Stimulated activated CD4-positive, alpha-beta T cell treated with anti-CD3 and anti-CD28 coated beads, Interleukin-15, amount 100 ng/mL, for 1 hour (primary cell): ENCODE data around the gene SPAAR.
"Not testable (repeated sequence)": the region's sequence is repeated elsewhere in the genome, so short reads cannot be mapped to it uniquely, and the experiment has no call there.

Experiments used
- DNase-seq, 2 donors: peaks; one replicate each; pipeline ENCODE4 v3.0.0-alpha.2; 2020; ENCODE audit warnings: low read depth in 1 of 2, low spot score in 1 of 2

SPAAR gene, protein sequence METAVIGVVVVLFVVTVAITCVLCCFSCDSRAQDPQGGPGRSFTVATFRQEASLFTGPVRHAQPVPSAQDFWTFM

DNA sequence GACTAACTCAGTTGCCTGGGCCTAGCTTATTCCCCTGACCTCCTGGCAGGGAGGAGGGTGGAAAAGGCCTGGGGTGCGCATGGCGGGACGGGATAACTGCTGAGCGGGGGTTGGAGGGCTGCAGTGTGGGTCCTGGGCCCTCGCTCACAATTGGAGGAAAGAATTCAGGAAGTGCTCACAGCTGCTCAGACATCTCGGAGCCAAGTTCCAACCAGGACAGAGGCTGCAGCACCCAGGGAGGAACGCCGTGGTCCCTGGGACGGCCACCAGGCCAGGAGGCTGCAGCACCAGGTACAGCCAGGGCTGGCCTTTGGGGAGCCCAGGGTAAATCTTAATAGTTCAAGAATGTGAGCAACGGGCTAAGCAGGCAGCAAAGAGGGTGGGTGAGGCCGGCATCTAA is at the start of gene SPAAR:
Gene SPAAR (plus strand): TSS at position 217 of the 400 bp plus-strand sequence. CDS start 974 bp downstream, outside the sequence.
- DNase-seq = no peak

DNA sequence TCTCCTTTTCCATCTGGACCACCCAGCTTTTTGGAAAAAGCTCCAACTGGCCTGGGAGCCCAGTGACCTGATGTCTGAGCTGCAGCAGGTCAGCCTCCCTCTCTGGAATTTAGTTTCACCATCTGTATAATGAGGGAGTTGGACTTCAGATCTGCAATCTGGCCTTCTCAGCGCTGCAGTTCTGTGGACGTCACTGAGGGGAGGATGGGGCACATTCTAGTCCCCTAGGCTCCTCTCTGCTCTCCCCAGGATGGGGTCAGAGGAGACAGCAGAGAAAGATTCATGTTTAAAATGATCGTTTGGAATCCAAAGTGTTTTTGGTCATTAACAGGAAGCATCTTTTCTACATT is 49.3 kb upstream of the SPAAR start:
- DNase-seq = no peak

DNA sequence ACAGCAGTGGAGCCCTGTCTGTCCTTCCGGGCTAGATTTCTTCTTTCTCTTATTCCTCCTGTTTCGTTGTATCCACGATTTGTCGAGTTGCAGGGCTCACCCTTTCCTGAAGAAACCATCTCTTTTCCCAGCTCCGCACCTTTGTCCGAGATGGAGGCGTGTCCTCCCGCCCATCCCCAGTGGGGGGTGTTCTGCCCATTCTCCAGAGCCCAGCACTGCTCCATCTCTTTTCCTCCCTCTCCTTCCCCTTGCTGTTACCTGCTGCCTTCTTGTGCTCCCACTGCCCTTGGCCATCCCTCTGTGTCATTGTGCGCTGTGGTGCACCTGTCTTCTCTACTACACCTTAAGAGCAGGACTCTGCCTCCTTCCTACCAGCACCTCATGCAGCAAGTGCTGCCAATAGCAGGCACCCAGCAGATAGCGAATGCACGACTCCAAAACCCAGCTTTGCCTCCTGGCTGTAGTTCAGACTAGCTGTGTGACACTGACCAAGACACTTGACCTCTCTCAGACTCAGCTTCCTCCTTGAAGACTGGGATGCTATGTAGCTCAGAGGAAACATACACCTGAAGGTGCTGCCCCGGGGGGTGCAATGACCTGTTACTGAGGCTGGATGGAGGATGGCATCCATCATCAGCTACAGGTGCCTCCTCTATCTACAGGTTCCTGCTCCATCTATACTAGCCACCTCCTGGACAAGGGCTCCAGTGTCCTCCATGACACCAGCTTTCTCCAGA is 48.0 kb upstream of the SPAAR start:
- no peak for DNase-seq

DNA sequence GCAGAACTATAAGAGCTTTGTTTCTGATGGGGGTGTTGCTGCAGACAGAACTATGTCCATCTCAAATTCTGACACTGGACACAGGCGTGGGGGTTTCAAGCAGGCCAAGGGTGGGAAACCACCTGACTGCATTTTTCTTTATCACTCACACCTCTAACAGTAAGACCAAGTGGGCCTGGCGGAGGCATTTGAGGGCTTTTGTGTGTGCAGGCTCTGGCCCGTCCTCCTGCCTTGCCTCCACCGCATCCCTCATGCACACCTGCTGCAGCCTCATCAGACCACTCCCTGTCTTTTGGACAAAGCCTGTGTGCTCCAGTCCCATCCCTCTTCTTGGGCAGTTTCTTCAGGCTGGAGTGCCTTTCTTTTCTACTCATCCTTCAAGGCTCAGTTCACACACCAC is 47.0 kb upstream of the SPAAR start:
- no peak for DNase-seq

DNA sequence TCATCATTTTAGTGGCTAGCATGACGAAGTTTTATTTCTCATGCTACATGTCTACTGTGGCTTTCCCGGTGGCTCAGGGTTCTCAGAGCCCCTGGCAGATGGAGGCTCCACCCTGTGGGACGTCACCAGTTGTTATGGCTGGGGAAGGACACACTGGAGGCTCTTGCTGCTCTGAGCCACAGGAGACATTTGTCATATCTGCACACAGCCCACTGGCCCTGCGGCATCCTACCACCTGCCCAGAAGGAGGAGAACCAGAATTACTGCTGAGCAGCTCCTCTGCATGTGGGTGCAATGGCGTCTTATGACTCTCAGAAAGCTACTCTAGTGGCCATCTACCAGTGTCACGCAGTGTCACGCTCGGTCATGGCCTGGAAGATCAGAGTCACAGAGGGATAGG is 45.7 kb upstream of the SPAAR start:
- no peak for DNase-seq

DNA sequence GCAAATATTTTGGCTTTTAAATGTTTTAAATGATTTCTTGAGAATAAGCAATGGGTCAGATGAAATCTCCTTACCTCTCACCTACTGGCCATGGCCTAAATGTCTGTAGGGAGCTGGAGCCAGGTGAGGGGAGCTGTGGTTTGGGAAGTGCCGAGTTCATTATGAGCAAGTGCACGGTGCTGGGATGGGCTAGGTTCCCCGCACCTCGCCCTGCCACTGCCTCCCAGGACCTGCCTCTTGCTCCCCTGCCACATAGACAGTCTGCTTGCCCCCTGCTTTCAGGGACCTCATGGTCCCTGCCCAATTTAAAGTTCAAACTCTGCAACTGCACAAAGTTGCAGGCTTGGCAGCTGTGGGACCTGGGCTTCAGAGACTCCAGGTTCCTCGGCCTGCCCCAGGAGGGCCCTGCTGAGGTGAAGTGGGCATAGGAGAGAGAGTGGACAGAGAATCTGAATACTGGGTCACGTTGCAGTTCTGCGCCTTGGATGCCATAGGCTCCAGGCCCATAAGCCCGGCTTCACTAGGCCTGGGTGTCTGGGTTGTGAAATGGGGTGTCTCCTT is 44.5 kb upstream of the SPAAR start:
- no peak for DNase-seq

DNA sequence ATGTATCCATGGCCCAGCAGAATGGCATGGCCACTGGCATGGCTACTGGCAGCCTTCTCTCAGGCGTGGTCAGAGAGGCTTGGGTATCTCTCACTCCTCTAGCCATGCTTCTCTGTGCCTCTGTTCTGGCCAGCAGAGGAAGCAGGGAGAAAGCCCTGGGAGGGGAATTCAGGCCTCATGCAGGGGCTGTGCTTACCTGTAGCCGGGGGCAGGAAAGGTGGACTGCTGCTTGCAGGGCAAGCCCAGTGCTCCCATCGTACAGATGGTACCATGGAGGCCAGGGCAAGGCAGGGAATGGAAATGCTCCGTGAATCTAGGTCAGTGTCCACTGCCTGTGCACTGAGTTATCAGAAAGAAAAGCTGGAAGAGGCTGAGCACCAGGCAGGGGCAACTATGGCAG is 41.8 kb upstream of the SPAAR start:
- DNase-seq = no peak

DNA sequence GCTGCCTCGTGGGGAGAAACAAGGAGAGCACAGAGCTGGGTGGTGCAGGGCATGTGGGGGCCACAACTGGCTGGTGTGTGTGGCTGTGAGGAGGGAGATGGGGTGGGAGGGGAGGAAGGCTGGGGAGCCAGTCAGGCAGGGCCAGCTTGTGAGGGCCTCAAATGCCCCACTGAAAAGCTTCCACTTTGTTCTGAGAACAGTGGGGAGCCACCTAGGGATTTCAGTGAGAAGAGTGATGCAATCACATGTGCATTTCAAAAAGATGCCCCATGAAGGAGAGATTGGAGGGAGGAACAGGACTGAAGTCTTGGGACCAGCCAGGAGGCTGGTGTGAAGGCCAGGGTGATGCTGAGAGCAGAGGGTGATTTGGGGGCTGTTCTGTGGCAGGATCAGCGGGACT is 40.4 kb upstream of the SPAAR start:
- no peak for DNase-seq

DNA sequence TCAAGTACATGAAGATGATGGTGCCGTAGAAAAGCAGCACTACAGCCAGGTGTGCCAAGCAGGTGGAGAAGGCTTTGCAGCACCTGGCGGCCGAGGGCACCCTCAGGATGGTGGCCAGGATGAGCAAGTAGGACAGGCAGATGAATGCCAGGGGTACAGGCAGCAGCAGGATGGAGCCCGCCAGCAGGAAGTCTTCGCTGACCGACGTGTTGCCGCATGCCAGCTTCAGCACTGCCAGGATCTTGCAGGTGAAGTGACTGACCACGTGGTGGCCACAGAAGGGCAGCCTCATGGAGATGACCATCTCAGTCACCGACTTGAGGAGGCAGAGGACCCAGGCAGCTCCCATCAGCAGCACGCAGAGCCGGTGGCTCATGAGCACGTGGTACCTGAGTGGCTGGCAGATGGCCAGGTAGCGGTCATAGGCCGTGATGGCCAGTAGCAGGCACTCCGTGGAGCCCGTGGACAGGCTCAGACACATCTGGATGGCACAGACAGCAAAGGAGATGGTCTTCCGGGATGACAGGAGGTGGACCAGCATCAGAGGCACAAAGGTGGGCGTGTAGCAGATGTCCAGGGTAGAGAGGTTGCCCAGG is 39.6 kb upstream of the SPAAR start:
- DNase-seq = no peak

DNA sequence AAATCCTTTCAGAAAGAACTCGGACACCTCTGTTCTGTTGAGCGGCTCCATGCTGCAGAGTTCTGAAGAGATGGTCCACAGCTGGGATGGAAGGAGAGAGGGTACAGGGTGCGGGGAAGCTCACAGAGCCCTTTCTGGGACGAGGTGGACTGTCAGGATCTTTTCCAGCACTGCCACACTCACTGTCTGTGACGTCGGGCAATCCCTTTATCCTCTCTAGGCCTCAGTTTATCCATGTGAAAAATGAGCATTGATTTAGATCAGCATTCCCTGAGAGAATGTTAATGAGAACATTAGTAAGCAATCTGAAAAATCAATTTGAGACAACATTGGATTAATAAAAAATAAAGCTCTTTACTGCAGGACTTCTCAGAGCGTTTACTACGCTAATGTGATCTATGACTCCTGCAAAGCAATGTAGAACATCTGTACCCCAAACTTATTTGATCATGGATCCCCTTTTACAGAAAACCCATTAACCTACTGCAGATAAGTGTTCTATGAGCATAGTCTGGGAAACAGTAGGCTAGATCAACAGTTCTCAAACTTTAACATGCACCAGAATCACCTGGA is 38.9 kb upstream of the SPAAR start, which contains the start of gene OR13J1:
Gene OR13J1 (minus strand): TSS at position 51 of the 573 bp plus-strand sequence. CDS start 0 bp downstream, at position 51.
- no peak for DNase-seq

DNA sequence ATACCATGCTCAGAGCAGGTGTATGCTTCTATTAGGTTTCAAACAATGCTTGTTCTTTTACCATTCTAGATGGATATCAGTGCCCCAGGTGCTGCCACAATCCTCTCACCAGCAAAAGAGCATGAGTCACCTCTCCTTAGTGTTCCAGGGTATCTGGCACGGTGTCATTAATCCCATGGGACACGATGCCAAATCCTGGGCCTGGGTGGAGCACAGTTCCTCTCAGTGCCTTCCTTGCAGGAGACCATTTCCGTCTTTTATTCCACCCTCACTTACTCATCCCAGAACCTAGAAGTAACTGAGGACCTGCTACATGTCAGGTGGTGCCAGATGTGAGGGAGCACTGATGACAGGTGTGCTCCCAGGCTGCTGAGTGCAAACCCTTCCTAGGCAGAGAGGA is 37.7 kb upstream of the SPAAR start:
- no peak for DNase-seq

DNA sequence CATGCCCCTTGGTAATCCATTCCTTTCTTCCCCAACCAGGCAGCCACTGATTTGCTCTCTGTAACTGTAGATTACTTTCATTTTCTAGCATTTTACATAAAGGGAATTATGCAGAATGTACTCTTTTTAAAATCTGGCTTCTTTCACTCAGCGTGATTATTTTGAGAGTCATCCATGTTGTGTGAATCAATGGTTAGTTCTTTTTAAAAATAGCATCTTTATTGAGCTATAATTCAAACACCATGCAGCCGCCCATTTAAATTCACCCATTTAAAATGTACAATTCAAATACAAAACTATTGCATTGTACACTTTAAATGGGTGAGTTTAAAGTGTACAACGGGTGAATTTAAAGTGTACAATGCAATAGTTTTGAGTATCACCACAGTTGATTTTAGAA is 36.8 kb upstream of the SPAAR start:
- no peak for DNase-seq

DNA sequence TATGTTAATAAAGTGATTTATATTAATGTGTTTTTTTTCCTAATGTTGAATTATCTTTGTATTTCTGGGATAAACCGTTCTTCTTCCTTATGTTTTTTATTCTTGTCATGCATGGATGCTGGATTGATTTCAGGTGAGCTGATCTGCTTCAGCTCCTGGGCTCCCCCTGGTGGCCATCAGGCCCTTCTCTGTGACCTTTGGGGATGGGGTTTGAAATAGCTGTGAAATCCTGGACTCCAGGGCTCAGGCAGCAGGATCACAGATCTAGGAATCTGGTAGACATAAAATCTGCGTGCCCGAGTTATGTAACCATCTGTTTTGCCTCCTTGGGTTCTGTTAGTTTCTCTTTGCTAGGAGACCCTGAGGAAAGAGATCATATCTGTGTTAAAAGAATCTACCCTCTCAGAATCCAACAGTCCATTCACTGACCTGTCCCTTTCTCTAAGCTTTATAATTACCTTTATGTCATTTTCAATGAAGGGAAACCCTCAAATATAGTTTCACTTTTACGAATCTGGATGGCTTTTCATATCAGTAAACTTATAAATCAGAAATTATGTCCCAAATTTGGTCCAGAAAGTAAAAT is 26.9 kb upstream of the SPAAR start:
- DNase-seq = peak; percentile 64 to 75

DNA sequence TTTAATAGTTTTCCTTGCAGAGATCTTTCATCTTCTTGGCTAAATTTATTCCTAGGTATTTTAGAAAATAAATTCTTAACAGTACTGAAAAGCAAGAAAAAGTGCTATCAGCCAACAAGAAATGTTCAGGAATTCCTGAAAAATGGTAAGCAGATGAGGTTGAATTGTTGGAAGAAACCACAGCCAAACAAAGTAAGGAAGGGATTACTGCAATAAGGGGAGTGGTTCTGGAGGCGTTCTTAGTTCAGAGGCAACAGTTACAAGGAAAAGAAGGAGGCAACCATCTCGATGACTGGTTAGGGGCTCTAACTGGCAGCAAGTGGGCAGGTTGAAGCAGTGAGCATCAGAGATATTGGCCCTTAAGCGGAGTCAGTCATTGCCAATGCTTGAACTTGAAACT is 26.3 kb upstream of the SPAAR start:
- DNase-seq = no peak

DNA sequence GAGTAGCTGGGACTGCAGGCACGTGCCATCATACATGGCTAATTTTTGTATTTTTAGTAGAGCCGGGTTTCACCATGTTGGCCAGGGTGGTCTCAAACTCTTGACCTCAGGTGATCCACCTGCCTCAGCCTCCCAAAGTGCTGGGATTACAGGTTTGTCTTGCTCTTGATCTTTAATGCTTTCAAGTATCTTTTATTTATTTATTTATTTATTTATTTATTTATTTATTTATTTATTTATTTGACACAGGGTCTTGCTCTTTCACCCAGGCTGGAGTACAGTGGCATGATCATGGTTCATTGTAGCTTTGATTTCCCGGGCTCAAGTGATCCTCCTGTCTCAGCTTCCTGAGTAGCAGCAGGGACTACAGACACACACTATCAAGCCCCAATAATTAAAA is 24.4 kb upstream of the SPAAR start:
- DNase-seq = not testable (repeated sequence)

DNA sequence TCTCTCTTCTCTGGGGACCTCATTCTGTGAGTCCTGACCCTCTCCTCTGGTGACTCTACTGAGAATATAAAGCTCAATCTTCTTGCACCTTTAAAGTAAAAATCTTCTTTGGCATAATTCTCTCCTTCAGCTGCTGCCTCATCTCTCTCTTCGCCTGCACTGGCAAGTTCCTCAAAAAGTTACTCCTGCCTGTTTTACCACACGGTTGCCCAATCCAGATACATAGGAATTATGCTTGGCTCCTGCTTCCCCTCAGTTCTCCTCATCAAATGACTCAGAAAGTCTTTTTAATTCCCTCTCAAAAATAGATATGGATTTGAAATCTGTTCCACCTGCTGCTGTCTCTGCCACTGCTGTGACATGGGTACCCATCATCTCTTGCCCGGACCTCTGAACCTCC is 17.6 kb upstream of the SPAAR start:
- DNase-seq = no peak

DNA sequence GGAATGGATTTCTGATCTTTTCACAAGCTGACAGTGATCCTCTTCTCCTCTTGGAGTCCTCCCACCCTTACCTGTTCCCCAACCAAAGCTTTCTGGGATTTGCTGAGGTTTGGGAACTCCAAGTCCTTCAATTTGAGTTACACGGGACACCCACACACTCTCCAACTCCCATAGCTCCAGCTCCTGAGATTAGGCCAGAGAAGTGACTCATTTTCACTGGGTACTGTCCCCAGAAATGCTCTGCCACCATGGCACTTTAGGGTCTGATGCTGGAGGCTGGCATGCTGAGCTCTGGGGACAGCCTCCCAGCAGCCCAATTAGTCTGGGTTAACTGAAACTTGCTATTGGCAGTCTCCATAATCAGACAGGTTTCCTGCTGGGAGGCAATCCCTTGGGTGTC is 17.2 kb upstream of the SPAAR start:
- DNase-seq = no peak

DNA sequence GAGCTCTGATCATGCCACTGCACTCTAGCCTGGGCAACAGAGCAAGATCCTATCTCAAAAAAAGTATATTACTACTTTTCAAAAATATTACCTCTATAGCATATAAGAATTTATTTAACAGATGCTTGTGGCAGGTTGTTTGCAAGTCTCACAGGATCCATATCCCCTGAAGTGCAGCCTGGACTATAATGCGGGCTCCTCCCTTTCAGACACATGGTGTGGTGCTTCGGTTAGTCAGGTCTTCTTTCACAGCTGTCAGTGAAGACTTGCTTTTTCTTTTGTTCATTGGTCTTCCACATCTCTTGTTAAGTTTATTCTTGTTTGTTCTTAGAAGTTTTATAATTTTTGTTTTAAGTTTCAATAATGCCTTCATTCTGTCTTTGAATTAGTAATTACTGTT is 12.7 kb upstream of the SPAAR start:
- DNase-seq = no peak

DNA sequence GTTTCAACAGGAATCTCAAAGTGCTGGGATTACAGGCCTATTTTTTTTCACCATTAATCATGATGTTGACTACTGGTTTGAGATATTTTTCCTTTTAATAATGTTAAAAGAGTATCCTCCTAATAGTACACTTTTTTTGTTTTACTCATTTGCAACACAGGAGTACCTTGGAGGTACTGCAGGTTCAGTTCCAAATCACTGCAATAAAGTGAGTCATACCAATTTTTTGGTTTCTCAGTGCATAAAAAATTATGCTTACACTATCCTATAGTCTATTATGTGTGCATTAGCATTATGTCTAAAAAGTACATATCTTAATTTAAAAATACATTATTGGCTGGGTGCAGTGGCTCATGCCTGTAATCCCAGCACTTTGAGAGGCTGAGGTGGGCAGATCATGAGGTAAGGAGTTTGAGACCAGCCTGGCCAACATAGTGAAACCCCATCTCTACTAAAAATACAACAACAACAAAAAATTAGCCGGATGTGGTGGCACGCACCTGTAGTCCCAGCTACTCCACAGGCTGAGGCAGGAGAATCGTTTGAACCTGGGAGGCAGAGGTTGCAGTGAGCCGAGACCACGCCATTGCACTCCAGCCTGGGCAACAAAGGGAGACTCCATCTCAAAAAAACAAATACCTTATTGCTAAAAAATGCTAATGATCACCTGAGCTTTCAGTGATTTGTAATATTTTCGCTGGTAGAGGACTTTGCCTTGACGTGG is 11.8 kb upstream of the SPAAR start:
- DNase-seq = not testable (repeated sequence)

DNA sequence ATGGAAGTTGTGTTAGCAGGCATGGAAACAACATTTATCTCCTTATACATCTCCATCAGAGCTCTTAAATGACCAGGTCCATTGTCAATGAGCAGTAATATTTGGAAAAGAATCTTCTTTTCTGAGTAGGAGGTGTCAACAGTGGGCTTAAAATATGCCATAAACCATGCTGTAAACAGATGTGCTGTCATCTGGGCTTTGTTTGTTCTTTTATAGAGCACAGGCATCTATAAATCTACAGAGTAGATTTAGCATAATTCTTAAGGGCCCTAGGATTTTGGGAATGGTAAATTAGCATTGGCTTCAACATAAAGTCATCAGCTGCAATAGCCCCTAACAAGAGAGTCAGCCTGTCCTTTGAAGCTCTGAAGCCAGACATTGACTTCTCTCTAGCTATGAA is 11.0 kb upstream of the SPAAR start:
- DNase-seq = no peak

DNA sequence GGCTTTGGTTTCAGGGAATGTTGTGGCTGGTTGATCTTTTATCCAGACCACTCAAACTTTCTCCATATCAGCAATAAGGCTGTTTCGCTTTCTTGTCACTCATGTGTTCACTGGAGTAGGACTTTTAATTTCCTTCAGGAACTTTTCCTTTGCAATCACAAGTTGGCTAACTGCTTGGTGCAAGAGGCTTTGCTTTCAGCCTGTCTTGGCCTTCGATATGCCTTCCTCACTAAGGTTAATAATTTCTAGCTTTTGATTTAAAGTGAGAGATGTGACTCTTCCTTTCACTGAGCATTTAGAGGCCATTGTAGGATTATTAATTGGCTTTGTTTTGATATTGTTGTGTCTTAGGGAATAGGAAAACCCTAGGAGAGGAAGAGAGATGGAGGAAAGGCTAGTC is 10.3 kb upstream of the SPAAR start:
- DNase-seq = no peak
